Upper lobe of right lung (tissue), 1 donor: Measurements from ENCODE around the gene GRIA4. TPM values are rescaled to one million over a fixed set of nuclear protein-coding genes. Genes with fewer than 3 reads are reported as not detected.

Source experiments
- ATAC-seq: fragments of 200-7000 bp; cut with Tn5 transposase; one replicate; pipeline ENCODE4 v1.9.1; 2020; ENCODE audit warnings: mild to moderate bottlenecking, moderate library complexity
- DNase-seq: peaks from one replicate; pipeline ENCODE4 v3.0.0-alpha.2; 2020
- H3K27ac ChIP-seq: fragments of 200-600 bp; one replicate; pipeline ENCODE4 v1.8.0; 2022
- H3K27me3 ChIP-seq: fragments of 200-600 bp; one replicate; pipeline ENCODE4 v1.8.0; 2022; ENCODE audit warnings: mild to moderate bottlenecking
- H3K36me3 ChIP-seq: fragments of 200-600 bp; one replicate; pipeline ENCODE4 v1.8.0; 2022
- H3K4me1 ChIP-seq: fragments of 200-600 bp; one replicate; pipeline ENCODE4 v1.8.0; 2022
- H3K4me3 ChIP-seq: fragments of 200-600 bp; one replicate; pipeline ENCODE4 v1.8.0; 2022; ENCODE audit warnings: mild to moderate bottlenecking
- H3K9me3 ChIP-seq: fragments of 200-600 bp; one replicate; pipeline ENCODE4 v1.8.0; 2022
- CTCF ChIP-seq: fragments of 200-600 bp; IDR thresholded peaks from one replicate; pipeline ENCODE4 v1.8.0; 2022; ENCODE audit warnings: antibody characterized with exemption
- intact Hi-C: fragments of 100-400 bp; cut with DNase I; formaldehyde crosslinking; loops from one replicate; pipeline ENCODE4 v1.11.0; 2022
- total RNA-seq: library from RNA; stranded (reverse); fragmentation: NEBNext Ultra II Directional; extraction: Animal tissue kit (Norgen Biotek cat#: 25700); gene quantifications from one replicate; pipeline ENCODE4 v1.2.1, GENCODE V29; 2021
- donor health status: DM: no; HTN: yes; CAD: no; lungs with severe emphysema.

The GRIA4 gene
- total RNA-seq, 1 donor from 2014 or later: not detected

DNA sequence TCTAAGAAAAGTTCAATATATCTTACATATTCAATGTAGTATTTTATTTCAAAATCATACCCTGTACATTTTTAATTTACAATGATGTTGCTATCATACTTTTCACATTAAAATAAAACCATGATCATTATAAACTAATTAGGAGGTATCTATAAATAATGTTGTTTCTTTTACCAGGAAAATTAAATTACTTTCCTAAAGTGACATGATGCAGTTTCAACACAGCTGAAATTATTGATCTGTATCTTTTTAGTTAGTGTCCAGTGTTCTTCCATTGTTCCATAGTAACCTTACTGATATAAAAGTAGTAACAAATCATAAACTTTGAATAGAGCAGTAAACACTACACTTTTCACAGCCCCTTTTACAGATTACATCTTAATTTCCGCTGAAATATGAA is 29.7 kb downstream of the GRIA4 start:
- H3K27me3 ChIP-seq: no peaks in the 10 kb centered on the region
- no peak for TF ChIP-seq CTCF
- H3K36me3 ChIP-seq: no peaks in the 10 kb centered on the region
- DNase-seq: no peak
- intact Hi-C loops: no loop called here
- H3K4me1 ChIP-seq: no peaks in the 10 kb centered on the region
- no peaks in the 10 kb centered on the region for H3K9me3 ChIP-seq
- ATAC-seq: no peak
- no peak overlapping the region for H3K4me3 ChIP-seq
- H3K27ac ChIP-seq: no peak overlapping the region

DNA sequence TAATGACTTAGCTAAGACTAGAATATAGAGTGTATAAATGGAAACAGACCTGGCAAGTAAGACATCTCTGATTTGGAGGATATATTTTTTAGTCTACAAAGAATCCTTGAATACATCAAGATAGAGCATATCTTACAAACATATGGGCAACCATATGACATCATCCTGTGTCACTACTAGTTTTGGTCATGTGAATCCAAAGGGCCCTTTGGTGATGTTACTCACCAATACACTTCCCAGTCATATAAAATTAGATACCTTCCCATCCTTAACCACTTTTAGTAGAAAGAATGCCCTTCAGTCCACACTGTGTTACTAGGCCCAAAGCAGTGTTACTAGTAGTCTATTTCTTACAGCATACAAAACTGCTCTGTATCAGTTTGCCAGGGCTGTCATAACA is 31.6 kb downstream of the GRIA4 start:
- DNase-seq (no peak), ATAC-seq (no peak)
- Histone ChIP-seq H3K36me3 (no peaks in the 10 kb centered on the region), H3K9me3 (no peaks in the 10 kb centered on the region), H3K4me3 (no peak overlapping the region), H3K4me1 (no peaks in the 10 kb centered on the region), H3K27me3 (no peaks in the 10 kb centered on the region), H3K27ac (no peak overlapping the region)
- no peak for TF ChIP-seq CTCF
- intact Hi-C loops: no loop called here

DNA sequence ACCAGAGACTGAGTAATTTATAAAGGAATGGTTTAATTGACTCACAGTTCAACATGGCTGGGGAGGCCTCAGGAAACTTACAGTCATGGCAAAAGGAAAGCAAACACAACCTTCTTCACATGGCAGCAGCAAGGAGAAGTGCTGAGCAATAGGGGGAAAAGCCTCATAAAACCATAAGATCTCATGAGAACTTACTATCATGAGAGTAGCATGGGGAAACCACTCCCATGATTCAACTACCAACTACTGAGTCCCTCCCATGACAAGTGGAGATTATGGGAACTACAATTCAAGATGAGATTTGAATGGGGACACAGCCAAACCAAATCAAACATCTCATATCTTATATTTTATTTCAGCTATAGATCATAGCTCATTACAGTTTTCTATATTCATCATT is 33.0 kb downstream of the GRIA4 start:
- ATAC-seq (no peak), DNase-seq (no peak)
- intact Hi-C loops: no loop called here
- H3K4me1 ChIP-seq: no peaks in the 10 kb centered on the region
- TF ChIP-seq CTCF: no peak
- H3K4me3 ChIP-seq: no peak overlapping the region
- H3K9me3 ChIP-seq: no peaks in the 10 kb centered on the region
- no peaks in the 10 kb centered on the region for H3K36me3 ChIP-seq
- no peak overlapping the region for H3K27ac ChIP-seq
- H3K27me3 ChIP-seq: no peaks in the 10 kb centered on the region

DNA sequence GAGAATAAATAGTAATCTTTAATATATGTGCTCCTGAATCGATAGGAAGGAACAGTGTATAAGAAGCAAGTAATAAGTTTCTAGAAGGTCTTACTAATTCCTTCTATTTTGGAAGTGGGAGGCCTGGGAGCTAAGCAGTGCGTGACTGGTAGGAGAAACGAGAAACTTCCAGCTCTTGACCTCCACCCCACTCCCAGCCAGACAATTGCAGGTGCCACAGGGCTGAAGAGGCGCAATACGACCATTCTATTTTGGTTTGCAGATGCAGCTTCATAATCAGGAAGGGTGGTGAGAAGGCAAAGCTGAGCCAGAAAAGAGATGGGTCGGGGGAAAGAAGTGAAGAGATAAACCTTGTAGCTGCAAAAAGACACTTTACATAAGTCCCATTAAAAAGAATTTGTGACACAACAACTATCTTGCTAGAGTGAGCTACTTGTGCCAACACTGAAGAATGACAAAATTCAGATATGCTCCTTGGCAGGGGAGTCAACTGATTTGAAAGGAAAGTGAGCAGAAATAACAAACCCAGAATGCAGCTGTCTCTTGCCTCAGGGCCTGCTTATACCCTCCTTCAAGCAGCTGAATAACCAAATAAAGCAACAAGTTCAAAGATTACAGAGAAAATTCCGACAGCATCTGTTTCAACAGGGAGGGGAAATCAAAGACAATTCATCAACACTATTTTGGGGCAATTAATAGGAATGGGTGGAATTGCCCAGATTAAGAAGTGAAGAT is 35.1 kb downstream of the GRIA4 start:
- no peak for TF ChIP-seq CTCF
- H3K36me3 ChIP-seq: no peaks in the 10 kb centered on the region
- H3K4me1 ChIP-seq: no peaks in the 10 kb centered on the region
- H3K27me3 ChIP-seq: no peaks in the 10 kb centered on the region
- ATAC-seq (no peak), DNase-seq (no peak)
- no peaks in the 10 kb centered on the region for H3K9me3 ChIP-seq
- H3K27ac ChIP-seq: no peak overlapping the region
- H3K4me3 ChIP-seq: no peak overlapping the region
- intact Hi-C loops: no loop called here

- ATAC-seq (no peak), DNase-seq (no peak)
- Histone ChIP-seq H3K4me3 (no peak overlapping the region), H3K9me3 (no peaks in the 10 kb centered on the region), H3K36me3 (no peaks in the 10 kb centered on the region), H3K27ac (no peak overlapping the region), H3K27me3 (no peaks in the 10 kb centered on the region), H3K4me1 (no peaks in the 10 kb centered on the region)
- no peak for TF ChIP-seq CTCF
- intact Hi-C loops: no loop called here
Measured at GRCh38 chr11:105647780-105648179, 37.9 kb downstream of the GRIA4 start.

GRCh38 chr11:105648762-105649161 is 38.9 kb downstream of the GRIA4 start:
- H3K4me3 ChIP-seq: no peak overlapping the region
- H3K9me3 ChIP-seq: no peaks in the 10 kb centered on the region
- no peak for DNase-seq
- H3K4me1 ChIP-seq: no peaks in the 10 kb centered on the region
- no peak overlapping the region for H3K27ac ChIP-seq
- no peaks in the 10 kb centered on the region for H3K36me3 ChIP-seq
- intact Hi-C loops: no loop called here
- ATAC-seq: no peak
- no peaks in the 10 kb centered on the region for H3K27me3 ChIP-seq
- TF ChIP-seq CTCF: no peak
